Measurements from ENCODE around the gene CYB5R3.

The CYB5R3 gene

GRCh38 chr22:42645341-42645937 lies 3.8 kb downstream of the CYB5R3 start:
- DNase-seq (ENCODE audit: low spot score): no peak

- peak; percentile 66 for DNase-seq (ENCODE audit: low spot score)
These were observed 4.5 kb downstream of the CYB5R3 start for GRCh38 chr22:42644422-42645340.

- DNase-seq (ENCODE audit: low spot score): no peak
These were observed 5.4 kb downstream of the CYB5R3 start for GRCh38 chr22:42643634-42644421.

GRCh38 chr22:42642806-42643633 lies 6.2 kb downstream of the CYB5R3 start:
- DNase-seq (ENCODE audit: low spot score): no peak

- DNase-seq (ENCODE audit: low spot score): no peak
These were observed 7.3 kb downstream of the CYB5R3 start for GRCh38 chr22:42641801-42642413.

- DNase-seq (ENCODE audit: low spot score): no peak
These were observed 9.5 kb downstream of the CYB5R3 start for GRCh38 chr22:42639541-42640241.

GRCh38 chr22:42637555-42637954 lies 11.6 kb downstream of the CYB5R3 start:
- DNase-seq (ENCODE audit: low spot score): no peak

- no peak for DNase-seq (ENCODE audit: low spot score)
These were observed 12.7 kb downstream of the CYB5R3 start for GRCh38 chr22:42636506-42636905.

GRCh38 chr22:42635531-42635930 lies 13.7 kb downstream of the CYB5R3 start:
- peak; percentile 95 for DNase-seq (ENCODE audit: low spot score)

- no peak for DNase-seq (ENCODE audit: low spot score)
These were observed 16.2 kb downstream of the CYB5R3 start for GRCh38 chr22:42633013-42633412.

GRCh38 chr22:42632096-42632495 lies 17.1 kb downstream of the CYB5R3 start:
- DNase-seq (ENCODE audit: low spot score): no peak

GRCh38 chr22:42630901-42631602 lies 18.1 kb downstream of the CYB5R3 start:
- no peak for DNase-seq (ENCODE audit: low spot score)

- no peak for DNase-seq (ENCODE audit: low spot score)
These were observed 19.0 kb downstream of the CYB5R3 start for GRCh38 chr22:42630211-42630610.

GRCh38 chr22:42627981-42628380 lies 21.2 kb downstream of the CYB5R3 start:
- no peak for DNase-seq (ENCODE audit: low spot score)

GRCh38 chr22:42626951-42627625 lies 22.1 kb downstream of the CYB5R3 start:
- DNase-seq (ENCODE audit: low spot score): no peak

GRCh38 chr22:42626431-42626830 lies 22.8 kb downstream of the CYB5R3 start:
- no peak for DNase-seq (ENCODE audit: low spot score)

- no peak for DNase-seq (ENCODE audit: low spot score)
These were observed 23.8 kb downstream of the CYB5R3 start for GRCh38 chr22:42625416-42625815.

- no peak for DNase-seq (ENCODE audit: low spot score)
These were observed 24.6 kb downstream of the CYB5R3 start for GRCh38 chr22:42624551-42625106.

Data from hepatic stellate cell (primary cell).